ENCODE measurements around the gene BATF.

The BATF gene

GRCh38 chr14:75591987-75592575 is 69.8 kb downstream of the BATF start:
- DNase-seq (ENCODE audit: low read depth in 2 of 3, low spot score in 2 of 3) = no peak

- no peak for DNase-seq (ENCODE audit: low read depth in 2 of 3, low spot score in 2 of 3)
Observed at GRCh38 chr14:75595226-75595625, 73.0 kb downstream of the BATF start.

Data from activated CD8-positive, alpha-beta memory T cell treated with anti-CD3 and anti-CD28 coated beads for 48 hours (primary cell).